HCT116 (cell line): Measurements from ENCODE around the gene KCNV2. TPM values are rescaled to one million over a fixed set of nuclear protein-coding genes. Genes with fewer than 3 reads are reported as not detected.

Source experiments
- ATAC-seq: fragments of 200-7000 bp; cut with Tn5 transposase; 2 replicates; pipeline ENCODE4 v1.9.1; 2020; ENCODE audit warnings: mild to moderate bottlenecking, moderate library complexity
- BruUV-seq: library from RNA; stranded (reverse); fragments of 400-500 nt; replicated peaks from 2 replicates; lab custom pipeline; 2021; lab: Mats Ljungman, UMichigan
- CTCF ChIA-PET: fragments of 300-600 bp; sonication (Branson Sonifier 250); formaldehyde crosslinking; loops from one replicate; lab custom pipeline; 2021; ENCODE audit warnings: antibody characterized with exemption; lab: Charles Lee
- POLR2A ChIA-PET: fragments of 300-600, 350-600 bp; sonication (Branson Sonifier 250); formaldehyde crosslinking; loops from one replicate; lab custom pipeline; 2021; ENCODE audit warnings: antibody characterized with exemption; lab: Charles Lee
- RAD21 ChIA-PET, 2 experiments: fragments of 300-600 bp; sonication (Branson Sonifier 250); formaldehyde crosslinking; loops; one replicate each; lab custom pipeline; 2023; ENCODE audit warnings: low total read pairs in 2 of 2; ENCODE audit not compliant: uncharacterized antibody in 2 of 2, unreplicated experiment in 2 of 2, low non-redundant PET in 1 of 2; lab: Charles Lee
- DNase-seq: peaks from one replicate; pipeline ENCODE4 v3.0.0-alpha.2; 2010; ENCODE audit warnings: low read depth, low spot score
- H2AFZ ChIP-seq: fragments of 200-600 bp; shearing (Covaris generic), sonication (generic); 2 replicates; pipeline ENCODE4 v1.6.1; 2017; ENCODE audit warnings: low read depth, mixed run types, mixed read lengths, antibody characterized with exemption, low read length; ENCODE audit not compliant: poor library complexity, severe bottlenecking
- H3K27ac ChIP-seq: 2 replicates; pipeline ENCODE4 v1.5.1; 2012; ENCODE audit warnings: low read depth, low read length
- H3K27me3 ChIP-seq: fragments of 200-600 bp; sonication (generic); 2 replicates; pipeline ENCODE4 v1.6.1; 2016; ENCODE audit warnings: mixed run types, low read length, mixed read lengths; ENCODE audit not compliant: insufficient read depth
- H3K36me3 ChIP-seq, 2 experiments: fragments of 200-500 bp in 1 of 2; fragments of 200-600 bp in 1 of 2; sonication (Bioruptor generic) in 1 of 2; sonication (generic) in 1 of 2; 2 replicates each; pipeline versions ENCODE4 v1.5.1 to v1.6.1; 2014 to 2016; ENCODE audit warnings: low read length in 2 of 2, inconsistent platforms in 1 of 2, mixed read lengths in 1 of 2, mixed run types in 1 of 2; ENCODE audit not compliant: insufficient read depth in 2 of 2, control insufficient read depth in 1 of 2
- H3K4me1 ChIP-seq, 2 experiments: fragments of 200-600 bp in 1 of 2; sonication (generic) in 1 of 2; 2 replicates each; pipeline versions ENCODE4 v1.5.1 to v1.6.1; 2012 to 2017; ENCODE audit warnings: low read length in 2 of 2, inconsistent platforms in 1 of 2, mild to moderate bottlenecking in 1 of 2, mixed read lengths in 1 of 2, mixed run types in 1 of 2, moderate library complexity in 1 of 2; ENCODE audit not compliant: insufficient read depth in 2 of 2, control insufficient read depth in 1 of 2
- H3K4me2 ChIP-seq: fragments of 200-600 bp; sonication (generic); 2 replicates; pipeline ENCODE4 v1.6.1; 2017; ENCODE audit warnings: mixed run types, low read length, mixed read lengths
- H3K4me3 ChIP-seq, 2 experiments: fragments of 200-600 bp in 1 of 2; sonication (generic) in 1 of 2; replicated peaks in 1 of 2; 2 replicates each; pipeline ENCODE4 v1.5.1; 2011 to 2016; ENCODE audit warnings: low read length in 2 of 2, control low read depth in 1 of 2, low read depth in 1 of 2, mild to moderate bottlenecking in 1 of 2, mixed read lengths in 1 of 2, mixed run types in 1 of 2
- H3K79me2 ChIP-seq: fragments of 200-600 bp; sonication (generic); 2 replicates; pipeline ENCODE4 v1.6.1; 2017; ENCODE audit warnings: mild to moderate bottlenecking, mixed run types, low read length, moderate library complexity, mixed read lengths; ENCODE audit not compliant: insufficient read depth
- H3K9ac ChIP-seq: fragments of 200-600 bp; sonication (generic); 2 replicates; pipeline ENCODE4 v1.6.1; 2016; ENCODE audit warnings: low read length, mixed read lengths
- H3K9me2 ChIP-seq: fragments of 200-600 bp; sonication (generic), shearing (Covaris generic); 2 replicates; pipeline ENCODE4 v1.6.1; 2017; ENCODE audit warnings: mixed run types, mild to moderate bottlenecking, moderate library complexity; ENCODE audit not compliant: insufficient read depth
- H3K9me3 ChIP-seq, 2 experiments: fragments of 200-500 bp in 1 of 2; fragments of 200-600 bp in 1 of 2; sonication (Bioruptor generic) in 1 of 2; sonication (generic) in 1 of 2; 2 replicates each; pipeline ENCODE4 v1.6.1; 2014 to 2017; ENCODE audit warnings: low read length in 2 of 2, mixed read lengths in 2 of 2, inconsistent platforms in 1 of 2, low read depth in 1 of 2, mild to moderate bottlenecking in 1 of 2, mixed run types in 1 of 2, moderate library complexity in 1 of 2; ENCODE audit not compliant: control insufficient read depth in 1 of 2, insufficient read depth in 1 of 2
- H4K20me1 ChIP-seq: fragments of 200-600 bp; sonication (generic), shearing (Covaris generic); 2 replicates; pipeline ENCODE4 v1.6.1; 2017; ENCODE audit warnings: mixed run types, mild to moderate bottlenecking, moderate library complexity; ENCODE audit not compliant: insufficient read depth
- CBX3 ChIP-seq: IDR thresholded peaks from 2 replicates; pipeline ENCODE4 v1.6.1; 2012; ENCODE audit warnings: low read depth
- ELF1 ChIP-seq: IDR thresholded peaks from 2 replicates; pipeline ENCODE4 v1.6.1; 2012; ENCODE audit warnings: low read depth, borderline replicate concordance
- POLR2A ChIP-seq: IDR thresholded peaks from 2 replicates; pipeline ENCODE4 v1.7.0; 2011; ENCODE audit warnings: borderline replicate concordance; ENCODE audit not compliant: insufficient read depth, insufficient read length; ENCODE audit errors: extremely low read depth
- SIN3A ChIP-seq: IDR thresholded peaks from 2 replicates; pipeline ENCODE4 v1.6.1; 2012; ENCODE audit warnings: low read depth
- ZNF274 ChIP-seq: fragments of 200-500 bp; sonication (Bioruptor generic); IDR thresholded peaks from 2 replicates; pipeline ENCODE4 v1.6.1; 2014; ENCODE audit warnings: mild to moderate bottlenecking, low read depth, low read length, inconsistent platforms
- intact Hi-C: fragments of 100-400 bp; cut with micrococcal nuclease; formaldehyde crosslinking; loops from 2 replicates; pipeline ENCODE4 v1.10.0; 2022
- total RNA-seq: library from RNA; stranded (reverse); gene quantifications from one replicate; pipeline ENCODE4 v1.2.1, GENCODE V29; 2021; ENCODE audit not compliant: unreplicated experiment
- TF ChIP-seq, protein P1 (sequence below): IDR thresholded peaks from 2 replicates; pipeline ENCODE4 v1.6.1; 2012
- TF ChIP-seq, protein P2 (sequence below), 3 experiments: fragments of 200-600 bp in 1 of 3; sonication (generic) in 1 of 3; IDR thresholded peaks in 2 of 3; conservative IDR thresholded peaks in 1 of 3; 2 replicates each; pipeline ENCODE4 v1.5.1; 2012 to 2017; ENCODE audit warnings: low read depth in 2 of 3, low read length in 2 of 3, antibody characterized with exemption in 1 of 3, borderline replicate concordance in 1 of 3, control low read depth in 1 of 3, mild to moderate bottlenecking in 1 of 3, mixed read lengths in 1 of 3, mixed run types in 1 of 3, moderate library complexity in 1 of 3; ENCODE audit not compliant: insufficient read depth in 1 of 3
- TF ChIP-seq, protein P3 (sequence below): IDR thresholded peaks from 2 replicates; pipeline ENCODE4 v1.6.1; 2012; ENCODE audit warnings: low read depth

The KCNV2 gene
- total RNA-seq, 1 experiment from 2014 or later: not detected

DNA sequence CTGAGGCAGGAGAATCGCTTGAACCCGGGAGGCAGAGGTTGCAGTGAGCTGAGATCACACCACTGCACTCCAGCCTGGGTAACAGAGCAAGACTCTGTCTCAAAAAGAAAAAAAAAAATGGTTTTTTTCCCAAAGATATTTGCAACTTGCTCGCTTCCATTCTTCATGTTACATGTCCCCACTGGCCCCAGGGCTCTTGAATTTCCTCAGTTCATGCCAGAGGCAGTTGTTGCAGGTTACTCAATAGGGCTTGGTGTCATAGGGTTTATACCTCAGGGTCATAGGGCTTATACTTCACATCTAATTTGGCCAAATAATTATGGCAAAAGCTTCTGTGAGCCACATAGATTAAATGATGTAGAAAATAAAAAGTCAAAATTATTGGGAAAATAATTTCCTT is 44.1 kb upstream of the KCNV2 start:
- CTCF ChIA-PET: no interaction called here
- Histone ChIP-seq H3K27me3 (no peaks in the 10 kb centered on the region), H3K4me3 (no peak overlapping the region), H3K9me3 (no peaks in the 10 kb centered on the region), H2AFZ (no peak overlapping the region), H3K9me2 (no peaks in the 10 kb centered on the region), H3K36me3 (no peaks in the 10 kb centered on the region), H3K4me1 (no peaks in the 10 kb centered on the region), H3K27ac (no peak overlapping the region), H3K9ac (no peak overlapping the region), H4K20me1 (no peaks in the 10 kb centered on the region; the same call in 1 of the 2 replicates), H3K4me2 (no peak overlapping the region), H3K79me2 (no peaks in the 10 kb centered on the region)
- RAD21 ChIA-PET: no interaction called here
- no peak for DNase-seq
- ATAC-seq: no peak
- TF ChIP-seq, protein P1, sequence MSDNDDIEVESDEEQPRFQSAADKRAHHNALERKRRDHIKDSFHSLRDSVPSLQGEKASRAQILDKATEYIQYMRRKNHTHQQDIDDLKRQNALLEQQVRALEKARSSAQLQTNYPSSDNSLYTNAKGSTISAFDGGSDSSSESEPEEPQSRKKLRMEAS: no peak
- no peak for TF ChIP-seq ELF1
- TF ChIP-seq, protein P2, sequence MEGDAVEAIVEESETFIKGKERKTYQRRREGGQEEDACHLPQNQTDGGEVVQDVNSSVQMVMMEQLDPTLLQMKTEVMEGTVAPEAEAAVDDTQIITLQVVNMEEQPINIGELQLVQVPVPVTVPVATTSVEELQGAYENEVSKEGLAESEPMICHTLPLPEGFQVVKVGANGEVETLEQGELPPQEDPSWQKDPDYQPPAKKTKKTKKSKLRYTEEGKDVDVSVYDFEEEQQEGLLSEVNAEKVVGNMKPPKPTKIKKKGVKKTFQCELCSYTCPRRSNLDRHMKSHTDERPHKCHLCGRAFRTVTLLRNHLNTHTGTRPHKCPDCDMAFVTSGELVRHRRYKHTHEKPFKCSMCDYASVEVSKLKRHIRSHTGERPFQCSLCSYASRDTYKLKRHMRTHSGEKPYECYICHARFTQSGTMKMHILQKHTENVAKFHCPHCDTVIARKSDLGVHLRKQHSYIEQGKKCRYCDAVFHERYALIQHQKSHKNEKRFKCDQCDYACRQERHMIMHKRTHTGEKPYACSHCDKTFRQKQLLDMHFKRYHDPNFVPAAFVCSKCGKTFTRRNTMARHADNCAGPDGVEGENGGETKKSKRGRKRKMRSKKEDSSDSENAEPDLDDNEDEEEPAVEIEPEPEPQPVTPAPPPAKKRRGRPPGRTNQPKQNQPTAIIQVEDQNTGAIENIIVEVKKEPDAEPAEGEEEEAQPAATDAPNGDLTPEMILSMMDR (IDR thresholded peaks at IDR 0.05 in 2 of 3, conservative IDR thresholded peaks at IDR 0.05 in 1 of 3; ENCODE audit: borderline replicate concordance in 1 of 3, insufficient read depth in 1 of 3, low read depth in 2 of 3, low read length in 2 of 3): no peak
- no peak for TF ChIP-seq SIN3A
- TF ChIP-seq CBX3: no peak
- TF ChIP-seq ZNF274: no peak
- BruUV-seq: no TSS peak
- POLR2A ChIA-PET: no interaction called here
- intact Hi-C loops: no loop called here

DNA sequence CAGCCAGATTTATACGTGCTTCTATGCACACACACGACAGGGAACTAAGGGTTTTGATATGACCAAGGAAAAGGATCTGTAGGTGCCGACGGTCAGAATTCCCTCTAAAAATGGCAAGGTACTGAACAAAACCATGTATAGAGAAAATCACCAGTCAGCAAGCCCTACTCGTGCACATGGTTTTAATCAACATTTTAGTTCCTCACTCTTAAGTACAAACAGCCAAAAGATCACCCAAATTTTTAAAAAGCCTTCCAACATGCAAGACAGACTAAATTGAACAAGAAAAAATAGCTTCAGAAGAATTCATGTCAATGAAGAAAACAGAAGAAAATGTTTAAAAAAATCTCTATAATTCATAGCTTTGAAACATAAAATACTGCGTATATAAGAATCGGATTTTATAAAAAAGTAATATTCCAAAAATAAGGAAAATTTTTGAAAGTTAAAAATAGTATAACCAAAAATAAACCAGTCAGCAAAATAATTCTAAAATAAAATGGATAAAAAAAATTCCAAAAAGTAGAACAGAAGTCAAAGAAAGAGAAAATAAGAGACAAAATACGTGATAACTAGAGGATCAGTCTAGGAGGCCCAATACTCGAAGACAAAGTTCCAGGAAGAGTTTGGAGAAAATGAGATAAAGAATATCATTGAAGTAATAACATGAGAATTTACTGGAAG is 43.0 kb upstream of the KCNV2 start:
- intact Hi-C loops: no loop called here
- Histone ChIP-seq H3K27me3 (no peaks in the 10 kb centered on the region), H3K36me3 (no peaks in the 10 kb centered on the region), H3K79me2 (no peaks in the 10 kb centered on the region), H3K9me2 (no peaks in the 10 kb centered on the region), H3K9me3 (no peaks in the 10 kb centered on the region), H3K4me1 (no peaks in the 10 kb centered on the region), H4K20me1 (no peaks in the 10 kb centered on the region; the same call in 1 of the 2 replicates), H3K4me2 (no peak overlapping the region), H3K9ac (no peak overlapping the region), H2AFZ (no peak overlapping the region), H3K4me3 (no peak overlapping the region), H3K27ac (no peak overlapping the region)
- BruUV-seq: no TSS peak
- ChIA-PET CTCF (no interaction called here), RAD21 (no interaction called here), POLR2A (no interaction called here)
- TF ChIP-seq, protein P3, sequence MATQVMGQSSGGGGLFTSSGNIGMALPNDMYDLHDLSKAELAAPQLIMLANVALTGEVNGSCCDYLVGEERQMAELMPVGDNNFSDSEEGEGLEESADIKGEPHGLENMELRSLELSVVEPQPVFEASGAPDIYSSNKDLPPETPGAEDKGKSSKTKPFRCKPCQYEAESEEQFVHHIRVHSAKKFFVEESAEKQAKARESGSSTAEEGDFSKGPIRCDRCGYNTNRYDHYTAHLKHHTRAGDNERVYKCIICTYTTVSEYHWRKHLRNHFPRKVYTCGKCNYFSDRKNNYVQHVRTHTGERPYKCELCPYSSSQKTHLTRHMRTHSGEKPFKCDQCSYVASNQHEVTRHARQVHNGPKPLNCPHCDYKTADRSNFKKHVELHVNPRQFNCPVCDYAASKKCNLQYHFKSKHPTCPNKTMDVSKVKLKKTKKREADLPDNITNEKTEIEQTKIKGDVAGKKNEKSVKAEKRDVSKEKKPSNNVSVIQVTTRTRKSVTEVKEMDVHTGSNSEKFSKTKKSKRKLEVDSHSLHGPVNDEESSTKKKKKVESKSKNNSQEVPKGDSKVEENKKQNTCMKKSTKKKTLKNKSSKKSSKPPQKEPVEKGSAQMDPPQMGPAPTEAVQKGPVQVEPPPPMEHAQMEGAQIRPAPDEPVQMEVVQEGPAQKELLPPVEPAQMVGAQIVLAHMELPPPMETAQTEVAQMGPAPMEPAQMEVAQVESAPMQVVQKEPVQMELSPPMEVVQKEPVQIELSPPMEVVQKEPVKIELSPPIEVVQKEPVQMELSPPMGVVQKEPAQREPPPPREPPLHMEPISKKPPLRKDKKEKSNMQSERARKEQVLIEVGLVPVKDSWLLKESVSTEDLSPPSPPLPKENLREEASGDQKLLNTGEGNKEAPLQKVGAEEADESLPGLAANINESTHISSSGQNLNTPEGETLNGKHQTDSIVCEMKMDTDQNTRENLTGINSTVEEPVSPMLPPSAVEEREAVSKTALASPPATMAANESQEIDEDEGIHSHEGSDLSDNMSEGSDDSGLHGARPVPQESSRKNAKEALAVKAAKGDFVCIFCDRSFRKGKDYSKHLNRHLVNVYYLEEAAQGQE: no peak
- TF ChIP-seq, protein P1: no peak
- TF ChIP-seq POLR2A (no peak), CBX3 (no peak), ELF1 (no peak)
- TF ChIP-seq, protein P2 (IDR thresholded peaks at IDR 0.05 in 2 of 3, conservative IDR thresholded peaks at IDR 0.05 in 1 of 3; ENCODE audit: borderline replicate concordance in 1 of 3, insufficient read depth in 1 of 3, low read depth in 2 of 3, low read length in 2 of 3): no peak
- ATAC-seq: no peak
- DNase-seq: no peak
